Stimulated activated naive CD8-positive, alpha-beta T cell treated with anti-CD3 and anti-CD28 coated beads, Interleukin-15, amount 100 ng/mL, for 72 hours (primary cell): Measurements from ENCODE around the gene ACSL5.
"Not testable (repeated sequence)": the region's sequence is repeated elsewhere in the genome, so short reads cannot be mapped to it uniquely, and the experiment has no call there.

Experiments
- ATAC-seq: fragments of 150-1000 bp; cut with Tn5 transposase; 2 replicates; pipeline ENCODE4 v1.10.0; 2021; ENCODE audit warnings: mild to moderate bottlenecking, moderate library complexity
- DNase-seq, 2 donors: peaks; one replicate each; pipeline ENCODE4 v3.0.0; 2021 to 2022
- H3K27ac Mint-ChIP-seq, 2 donors: one replicate each; pipeline ENCODE4 v1.8.0; 2022; ENCODE audit warnings: mild to moderate bottlenecking in 2 of 2, mixed read lengths in 2 of 2, moderate library complexity in 2 of 2
- H3K27me3 Mint-ChIP-seq: one replicate; pipeline ENCODE4 v1.8.0; 2022; ENCODE audit warnings: mixed read lengths
- H3K4me1 Mint-ChIP-seq: one replicate; pipeline ENCODE4 v1.8.0; 2022; ENCODE audit warnings: mild to moderate bottlenecking, mixed read lengths
- H3K4me3 Mint-ChIP-seq, 2 donors: one replicate each; pipeline ENCODE4 v1.8.0; 2022; ENCODE audit warnings: mild to moderate bottlenecking in 2 of 2, mixed read lengths in 2 of 2, moderate library complexity in 1 of 2
- H3K9me3 Mint-ChIP-seq, 2 donors: one replicate each; pipeline ENCODE4 v1.8.0; 2022; ENCODE audit warnings: mixed read lengths in 2 of 2

The ACSL5 gene

DNA sequence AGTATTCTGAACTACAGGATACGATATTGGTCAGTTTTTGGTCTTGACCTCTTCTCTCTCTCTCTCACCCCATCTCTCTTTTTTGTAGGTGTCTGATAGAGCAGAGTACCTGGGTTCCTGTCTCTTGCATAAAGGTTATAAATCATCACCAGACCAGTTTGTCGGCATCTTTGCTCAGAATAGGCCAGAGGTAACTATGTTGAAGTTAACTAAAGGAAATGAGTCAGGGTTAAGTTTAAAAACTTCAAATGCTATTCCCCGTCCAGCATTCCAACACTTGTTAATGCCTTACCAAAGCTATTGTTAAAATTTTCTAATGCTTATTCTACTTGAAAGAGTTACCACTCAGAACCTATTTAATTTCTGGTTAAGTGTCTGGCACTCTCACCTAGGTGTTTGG, 30.7 kb downstream of the ACSL5 start:
- ATAC-seq, result no peak
- Mint-ChIP-seq H3K27me3 (no peaks in the 10 kb centered on the region), H3K4me1 (peaks cover 5% of the 10 kb centered on the region), H3K9me3 (peaks cover 5 to 8% of the 10 kb centered on the region in 2 donors), H3K27ac (peak overlapping the region in 1 of 2 donors; percentile 20), H3K4me3 (no peak overlapping the region)
- DNase-seq, result no peak

DNA sequence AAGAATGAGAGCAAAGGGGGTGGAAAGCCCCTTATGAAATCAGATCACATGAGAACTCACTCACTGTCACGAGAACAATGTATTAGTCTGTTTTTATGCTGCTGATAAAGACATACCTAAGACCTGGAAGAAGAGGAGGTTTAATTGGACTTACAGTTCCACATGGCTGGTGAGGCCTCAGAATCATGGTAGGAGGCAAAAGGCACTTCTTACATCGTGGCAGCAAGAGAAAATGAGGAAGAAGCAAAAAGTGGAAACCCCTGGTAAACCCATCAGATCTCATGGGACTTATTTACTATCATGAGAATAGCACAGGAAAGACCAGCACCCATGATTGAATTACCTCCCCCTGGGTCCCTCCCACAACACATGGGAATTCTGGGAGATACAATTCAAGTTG, 32.9 kb downstream of the ACSL5 start:
- not testable (repeated sequence) for H3K4me3 Mint-ChIP-seq, ATAC-seq, H3K27ac Mint-ChIP-seq, DNase-seq, H3K27me3 Mint-ChIP-seq, H3K9me3 Mint-ChIP-seq, H3K4me1 Mint-ChIP-seq

DNA sequence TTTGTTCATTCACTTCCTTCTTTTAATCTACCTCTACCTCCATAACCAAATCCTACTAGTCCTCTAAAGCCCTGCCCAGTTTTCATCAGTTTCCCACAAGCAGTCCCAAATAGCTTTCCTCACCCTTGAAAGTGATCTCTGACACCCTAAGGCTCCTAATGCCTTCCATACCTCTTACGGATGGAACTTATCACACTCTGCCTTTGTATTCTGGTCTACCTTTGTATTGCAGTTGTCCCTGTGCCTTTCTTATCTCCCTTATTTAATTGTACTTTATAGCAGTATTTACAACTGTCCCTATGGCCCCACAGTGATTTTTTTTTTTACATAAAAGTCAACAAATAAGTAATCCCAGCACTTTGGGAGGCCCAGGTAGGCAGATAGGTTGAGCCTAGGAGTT, 33.8 kb downstream of the ACSL5 start:
- H3K9me3 Mint-ChIP-seq, result peaks cover 5 to 8% of the 10 kb centered on the region in 2 donors
- no peaks in the 10 kb centered on the region for H3K27me3 Mint-ChIP-seq
- no peak overlapping the region for H3K4me3 Mint-ChIP-seq
- ATAC-seq, result no peak
- DNase-seq, result no peak
- peaks cover 5% of the 10 kb centered on the region for H3K4me1 Mint-ChIP-seq
- peak overlapping the region in 1 of 2 donors; percentile 88 for H3K27ac Mint-ChIP-seq

DNA sequence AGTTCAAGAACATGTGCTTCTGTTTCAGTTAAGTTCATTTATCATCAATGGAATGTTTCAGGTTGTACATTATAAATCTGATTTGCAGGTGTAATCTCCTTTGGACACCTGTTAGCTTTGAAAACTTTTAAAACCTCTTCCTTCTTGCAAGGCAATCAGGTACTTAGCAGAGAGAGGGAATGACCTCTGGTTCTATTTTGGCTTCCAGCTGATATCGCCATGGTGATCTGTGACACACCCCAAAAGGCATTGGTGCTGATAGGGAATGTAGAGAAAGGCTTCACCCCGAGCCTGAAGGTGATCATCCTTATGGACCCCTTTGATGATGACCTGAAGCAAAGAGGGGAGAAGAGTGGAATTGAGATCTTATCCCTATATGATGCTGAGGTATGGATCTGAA, 35.4 kb downstream of the ACSL5 start:
- Mint-ChIP-seq H3K4me1 (peaks cover 5% of the 10 kb centered on the region), H3K27ac (no peak overlapping the region), H3K27me3 (no peaks in the 10 kb centered on the region), H3K9me3 (peaks cover 5 to 8% of the 10 kb centered on the region in 2 donors), H3K4me3 (no peak overlapping the region)
- no peak for ATAC-seq
- DNase-seq, result no peak

- Mint-ChIP-seq H3K4me3 (no peak overlapping the region), H3K27ac (no peak overlapping the region), H3K9me3 (peaks cover 5 to 8% of the 10 kb centered on the region in 2 donors), H3K27me3 (no peaks in the 10 kb centered on the region), H3K4me1 (peaks cover 5% of the 10 kb centered on the region)
- no peak for ATAC-seq
- DNase-seq, result no peak
Measured at GRCh38 chr10:112409755-112410154, 35.8 kb downstream of the ACSL5 start.

DNA sequence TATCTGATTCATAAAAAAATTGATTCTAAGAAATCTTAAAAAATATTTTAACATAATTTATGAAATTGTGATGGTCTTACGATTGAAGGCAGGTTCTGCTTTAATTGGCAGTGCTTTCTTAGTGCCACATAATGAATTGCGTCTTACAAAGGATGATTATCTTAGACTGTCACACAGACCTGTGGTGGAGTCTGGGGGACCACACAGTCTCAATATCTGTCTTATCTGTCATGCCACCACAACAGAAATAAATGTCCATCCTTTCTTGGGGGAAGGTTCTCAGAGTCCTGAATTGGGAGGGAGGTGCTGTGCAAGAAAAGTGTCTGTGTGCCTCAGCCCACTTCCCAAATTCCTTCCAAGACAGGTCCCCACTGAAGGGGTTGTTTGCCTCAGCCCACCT, 38.8 kb downstream of the ACSL5 start:
- no peak for ATAC-seq

DNA sequence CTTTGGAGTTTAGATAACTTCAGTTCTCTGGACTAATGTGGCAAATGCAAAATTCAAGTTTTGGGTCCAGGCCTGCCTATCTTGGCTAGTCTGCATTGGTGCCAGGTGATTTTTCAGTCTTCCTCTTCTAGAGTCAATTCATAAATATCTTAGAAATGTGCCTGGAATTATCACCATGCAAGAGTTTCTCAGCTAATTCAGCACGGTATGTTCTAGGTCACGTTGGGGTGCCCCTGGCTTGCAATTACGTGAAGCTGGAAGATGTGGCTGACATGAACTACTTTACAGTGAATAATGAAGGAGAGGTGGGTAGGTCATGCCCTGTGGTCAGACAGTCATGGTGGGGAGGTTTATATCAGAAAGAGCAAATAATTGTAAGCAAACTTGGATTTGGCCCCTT, 47.8 kb downstream of the ACSL5 start:
- Mint-ChIP-seq H3K27me3 (no peaks in the 10 kb centered on the region), H3K27ac (peak overlapping the region in 1 of 2 donors; percentile 74)

More for the DNA sequence above, 38.8 kb downstream of the ACSL5 start:
- H3K4me3 Mint-ChIP-seq, result no peak overlapping the region
- H3K4me1 Mint-ChIP-seq, result no peaks in the 10 kb centered on the region
- H3K27ac Mint-ChIP-seq, result no peak overlapping the region
- H3K9me3 Mint-ChIP-seq, result no peaks in the 10 kb centered on the region
- no peaks in the 10 kb centered on the region for H3K27me3 Mint-ChIP-seq
- DNase-seq, result no peak

DNA sequence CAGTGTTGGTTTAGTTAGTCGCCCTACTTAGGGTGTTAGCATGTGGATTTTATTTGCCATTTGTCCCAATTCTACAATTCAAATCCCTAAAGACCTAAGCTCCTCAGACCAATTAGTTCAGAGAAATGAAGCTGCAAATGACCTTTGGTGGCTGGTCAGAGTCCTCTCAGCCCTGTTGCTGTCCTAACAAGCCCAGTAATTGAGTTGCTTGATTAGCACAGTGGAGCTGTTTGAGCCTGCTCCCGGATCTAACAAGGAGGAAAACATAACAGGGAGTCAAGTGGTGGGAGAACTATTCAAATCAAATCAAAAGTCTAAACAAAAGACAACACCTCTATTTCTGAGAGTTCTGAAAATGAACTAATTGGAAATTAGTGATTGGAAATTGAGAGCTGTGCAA, 50.7 kb downstream of the ACSL5 start:
- ATAC-seq, result no peak
- peak overlapping the region; percentile 20 to 35 for H3K27ac Mint-ChIP-seq
- H3K9me3 Mint-ChIP-seq, result no peaks in the 10 kb centered on the region
- no peaks in the 10 kb centered on the region for H3K4me1 Mint-ChIP-seq
- H3K4me3 Mint-ChIP-seq, result no peak overlapping the region
- H3K27me3 Mint-ChIP-seq, result no peaks in the 10 kb centered on the region
- no peak for DNase-seq

More for the DNA sequence above, 47.8 kb downstream of the ACSL5 start:
- no peaks in the 10 kb centered on the region for H3K9me3 Mint-ChIP-seq
- DNase-seq, result no peak
- H3K4me1 Mint-ChIP-seq, result no peaks in the 10 kb centered on the region
- no peak overlapping the region for H3K4me3 Mint-ChIP-seq
- no peak for ATAC-seq

DNA sequence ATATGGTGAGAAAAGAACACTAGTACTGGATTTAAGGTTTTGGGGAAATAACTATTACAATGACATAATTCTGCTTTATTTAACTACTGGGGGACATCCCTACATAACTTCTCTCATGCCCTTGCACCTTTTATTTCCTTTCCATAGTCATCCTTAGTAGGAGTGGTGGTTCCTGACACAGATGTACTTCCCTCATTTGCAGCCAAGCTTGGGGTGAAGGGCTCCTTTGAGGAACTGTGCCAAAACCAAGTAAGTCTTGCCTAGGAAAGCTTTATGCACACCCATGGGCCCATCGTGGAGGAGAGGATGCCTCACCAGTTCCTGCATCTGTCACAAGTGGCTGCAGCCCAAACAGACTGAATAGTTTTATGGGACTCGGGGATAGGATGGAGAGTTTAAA, 52.2 kb downstream of the ACSL5 start:
- Mint-ChIP-seq H3K27me3 (no peaks in the 10 kb centered on the region), H3K4me1 (no peaks in the 10 kb centered on the region), H3K4me3 (no peak overlapping the region), H3K9me3 (no peaks in the 10 kb centered on the region), H3K27ac (peak overlapping the region; percentile 80 to 86)
- ATAC-seq, result no peak
- no peak for DNase-seq

DNA sequence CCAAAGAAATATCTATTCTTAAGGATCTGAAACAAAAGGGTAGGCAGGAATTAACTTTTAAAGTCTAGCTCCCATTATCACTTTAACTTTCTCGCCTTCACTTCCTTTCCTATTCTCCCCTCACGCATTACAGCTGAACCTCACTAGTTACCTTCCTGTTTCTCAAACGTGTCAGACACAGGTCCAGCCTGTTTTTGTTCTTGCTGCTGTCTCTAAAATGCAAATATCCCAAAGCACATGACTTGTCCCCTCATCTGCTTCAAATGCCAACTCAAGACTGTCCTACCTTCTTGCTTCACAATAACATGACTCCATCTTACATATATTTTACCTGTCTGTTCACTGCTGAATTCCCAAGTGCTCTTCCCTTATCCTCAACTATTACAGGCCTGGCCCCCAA, 55.2 kb downstream of the ACSL5 start:
- no peak for ATAC-seq
- Mint-ChIP-seq H3K27ac (peak overlapping the region; percentile 8 to 86), H3K4me1 (no peaks in the 10 kb centered on the region), H3K27me3 (no peaks in the 10 kb centered on the region), H3K4me3 (no peak overlapping the region), H3K9me3 (no peaks in the 10 kb centered on the region)
- DNase-seq, result no peak

GRCh38 chr10:112429654-112430230, 55.8 kb downstream of the ACSL5 start:
- Mint-ChIP-seq H3K4me3 (no peak overlapping the region), H3K4me1 (no peaks in the 10 kb centered on the region), H3K27me3 (no peaks in the 10 kb centered on the region), H3K27ac (peak overlapping the region in 1 of 2 donors; percentile 86), H3K9me3 (no peaks in the 10 kb centered on the region)
- no peak for DNase-seq
- no peak for ATAC-seq

DNA sequence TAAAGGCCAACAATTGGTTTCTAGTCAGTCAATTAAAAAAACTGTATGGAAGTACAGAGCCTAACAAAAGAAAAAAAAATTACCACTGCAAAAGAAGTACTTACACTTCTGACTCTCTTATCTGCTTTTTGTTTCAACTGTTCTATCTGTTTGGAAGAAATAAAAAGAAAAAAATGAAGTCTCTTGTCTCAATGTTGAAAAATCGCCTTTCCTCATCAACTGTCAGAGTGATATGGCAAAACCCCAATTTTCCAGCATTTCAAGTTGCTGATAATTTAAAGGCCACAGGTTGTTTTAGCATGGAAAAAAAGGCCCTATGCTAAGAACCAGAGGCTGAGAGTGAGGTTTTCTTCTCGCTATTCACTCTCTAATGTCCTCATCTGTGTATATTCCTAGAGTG, 59.2 kb downstream of the ACSL5 start:
- H3K27ac Mint-ChIP-seq, result peak overlapping the region in 1 of 2 donors; percentile 72
- H3K27me3 Mint-ChIP-seq, result no peaks in the 10 kb centered on the region
- no peak overlapping the region for H3K4me3 Mint-ChIP-seq
- no peak for ATAC-seq
- no peaks in the 10 kb centered on the region for H3K4me1 Mint-ChIP-seq
- no peak for DNase-seq
- H3K9me3 Mint-ChIP-seq, result no peaks in the 10 kb centered on the region

DNA sequence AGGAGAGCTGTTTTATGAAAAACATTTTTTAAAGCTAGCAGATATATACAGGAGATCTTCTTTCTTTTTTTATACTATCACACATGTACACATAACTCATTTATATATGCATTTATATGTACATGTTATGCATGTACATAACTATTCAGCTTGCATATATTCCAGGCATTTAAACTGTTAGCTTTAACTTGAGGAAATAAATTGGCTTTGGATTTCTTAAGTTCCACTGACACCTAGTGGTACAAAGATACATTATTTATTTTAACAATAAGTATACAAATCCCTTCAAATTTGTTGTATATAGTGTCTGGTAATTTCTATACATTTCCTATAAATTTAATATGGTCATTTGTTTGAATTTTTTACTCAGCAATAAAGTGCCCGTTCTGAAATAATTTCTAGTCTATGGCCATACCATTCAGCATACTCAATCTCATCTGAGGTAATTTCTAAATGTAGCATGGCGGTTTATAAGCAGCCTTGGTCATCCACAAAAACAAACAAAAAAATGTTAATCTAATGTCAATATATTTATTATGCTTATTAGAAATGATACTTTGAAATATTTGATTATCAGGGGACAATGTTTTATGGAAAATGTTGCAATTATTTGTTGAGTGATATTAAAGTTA, 61.2 kb downstream of the ACSL5 start:
- no peak overlapping the region for H3K4me3 Mint-ChIP-seq
- H3K27me3 Mint-ChIP-seq, result no peaks in the 10 kb centered on the region
- no peak for DNase-seq
- no peak overlapping the region for H3K27ac Mint-ChIP-seq
- H3K9me3 Mint-ChIP-seq, result no peaks in the 10 kb centered on the region
- ATAC-seq, result no peak
- no peaks in the 10 kb centered on the region for H3K4me1 Mint-ChIP-seq

DNA sequence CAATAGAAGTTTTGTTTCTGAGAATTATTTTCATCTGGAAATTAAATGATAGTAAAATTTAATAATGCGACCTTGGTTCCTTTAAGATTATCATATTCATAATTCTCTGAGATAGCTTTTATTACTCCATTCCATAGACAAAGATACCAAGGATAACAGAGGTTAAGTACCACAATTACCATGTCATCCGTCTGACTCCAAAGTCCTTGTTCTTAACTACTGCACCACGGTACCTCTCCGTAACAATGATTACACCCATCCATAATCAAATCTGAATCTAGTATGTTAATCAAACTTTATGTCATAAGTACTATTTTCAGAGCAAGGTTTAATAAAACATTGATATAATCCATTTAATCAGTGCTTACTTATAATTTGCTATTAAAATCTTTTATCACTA, 64.4 kb downstream of the ACSL5 start:
- no peaks in the 10 kb centered on the region for H3K9me3 Mint-ChIP-seq
- no peak overlapping the region for H3K4me3 Mint-ChIP-seq
- DNase-seq, result no peak
- no peak for ATAC-seq
- no peak overlapping the region for H3K27ac Mint-ChIP-seq
- H3K27me3 Mint-ChIP-seq, result no peaks in the 10 kb centered on the region
- H3K4me1 Mint-ChIP-seq, result peaks cover 11% of the 10 kb centered on the region

DNA sequence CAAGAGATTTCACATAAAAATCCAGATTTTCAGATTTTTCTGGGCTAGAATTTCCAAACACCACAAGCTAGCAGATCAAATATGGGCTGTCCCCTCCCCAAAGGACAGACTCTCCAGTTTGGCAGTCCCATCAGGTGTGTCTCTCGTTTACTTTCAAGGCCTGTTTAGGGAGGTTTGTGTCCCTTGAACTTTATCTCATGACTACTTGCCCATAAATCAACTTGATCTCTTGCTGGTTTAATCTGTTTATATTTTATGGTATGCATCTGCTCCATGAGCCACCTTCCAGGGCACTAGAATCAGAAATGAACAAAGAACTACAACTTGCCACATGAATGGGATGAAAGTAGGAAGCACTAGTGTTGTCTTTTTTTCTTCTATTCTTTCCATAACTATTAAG, 67.6 kb downstream of the ACSL5 start:
- H3K4me1 Mint-ChIP-seq, result peaks cover 33% of the 10 kb centered on the region
- no peak overlapping the region for H3K4me3 Mint-ChIP-seq
- H3K27me3 Mint-ChIP-seq, result no peaks in the 10 kb centered on the region
- DNase-seq (no peak), ATAC-seq (no peak)
- no peaks in the 10 kb centered on the region for H3K9me3 Mint-ChIP-seq
- H3K27ac Mint-ChIP-seq, result peak overlapping the region; percentile 56 to 63

DNA sequence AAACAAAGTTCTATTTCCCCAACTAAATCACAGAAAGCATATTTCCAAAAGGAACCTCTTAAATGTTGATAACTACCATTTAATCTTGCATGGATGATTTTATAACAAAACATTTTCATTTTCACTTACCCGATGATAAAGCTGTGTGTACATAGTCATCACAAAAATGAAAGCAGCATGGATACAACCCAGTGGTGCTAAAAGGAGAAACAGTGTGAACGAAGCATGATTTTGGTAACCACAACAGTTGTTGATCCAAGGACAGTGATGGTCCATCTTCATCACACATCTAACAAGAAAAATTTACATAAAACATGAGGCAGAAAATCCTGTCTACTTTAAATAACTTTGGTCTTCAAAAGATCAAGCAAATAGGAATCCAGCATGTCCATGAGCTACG, 68.1 kb downstream of the ACSL5 start:
- DNase-seq, result no peak

More for the DNA sequence above, 68.1 kb downstream of the ACSL5 start:
- no peaks in the 10 kb centered on the region for H3K9me3 Mint-ChIP-seq
- peaks cover 33% of the 10 kb centered on the region for H3K4me1 Mint-ChIP-seq
- H3K27ac Mint-ChIP-seq, result peak overlapping the region; percentile 55 to 56
- H3K4me3 Mint-ChIP-seq, result peak overlapping the region; percentile 5 to 21
- ATAC-seq, result no peak
- H3K27me3 Mint-ChIP-seq, result no peaks in the 10 kb centered on the region
